Right renal cortex interstitium (tissue), 3 donors: ENCODE measurements around the gene GAA. TPM values are rescaled to one million over a fixed set of nuclear protein-coding genes. Genes with fewer than 3 reads are reported as not detected.

Experiments used
- DNase-seq, 3 donors: peaks; one replicate each; pipeline ENCODE4 v3.0.0-alpha.2; 2013; ENCODE audit warnings: low read depth in 3 of 3, low spot score in 2 of 3
- polyA plus RNA-seq, 3 donors: library from polyadenylated mRNA; unstranded; fragments of 120-200 nt; gene quantifications; one replicate each; pipeline ENCODE4 v1.2.1, GENCODE V29; 2013; ENCODE audit not compliant: insufficient read length in 3 of 3

Gene GAA
- polyA plus RNA-seq, 3 donors, result 31.4 to 44.4 (median 33.3) TPM

- no peak for DNase-seq
Measured at GRCh38 chr17:80115159-80115558, 13.8 kb downstream of the GAA start.

DNA sequence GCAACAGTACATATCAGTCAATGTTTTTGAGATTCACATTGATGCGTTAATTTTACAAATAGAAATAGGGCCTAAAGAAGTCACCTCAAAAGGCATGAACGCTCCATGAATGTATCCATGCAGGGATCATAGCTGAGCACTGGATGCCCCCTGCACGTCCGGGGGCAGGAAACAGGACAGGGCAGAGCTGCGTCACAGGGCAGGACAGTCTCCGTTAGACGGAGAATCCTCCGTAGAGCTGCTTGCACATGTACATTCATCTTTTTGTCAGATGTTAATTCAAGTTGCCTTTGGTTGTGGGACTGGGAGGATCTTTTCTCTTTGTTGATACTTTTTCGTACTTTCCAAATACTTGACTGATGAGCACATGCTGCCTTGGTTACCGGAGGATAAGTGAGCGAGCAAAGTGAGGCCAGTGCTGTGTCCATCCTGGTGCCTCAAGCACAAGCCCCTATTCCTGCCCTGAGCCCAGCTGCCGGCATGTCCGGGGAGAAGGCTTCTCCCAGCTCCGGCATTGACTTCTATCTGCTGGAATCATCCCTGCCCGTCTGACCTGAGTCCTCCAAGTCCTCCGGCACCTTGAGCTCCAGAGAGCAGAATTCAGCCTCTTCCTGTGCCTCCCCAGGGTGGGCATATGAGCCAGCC, 15.0 kb downstream of the GAA start:
- DNase-seq, result no peak

- DNase-seq, result no peak
Measured at GRCh38 chr17:80116921-80117380, 15.6 kb downstream of the GAA start.

- DNase-seq, result no peak
Measured at GRCh38 chr17:80117491-80118401, 16.4 kb downstream of the GAA start.

DNA sequence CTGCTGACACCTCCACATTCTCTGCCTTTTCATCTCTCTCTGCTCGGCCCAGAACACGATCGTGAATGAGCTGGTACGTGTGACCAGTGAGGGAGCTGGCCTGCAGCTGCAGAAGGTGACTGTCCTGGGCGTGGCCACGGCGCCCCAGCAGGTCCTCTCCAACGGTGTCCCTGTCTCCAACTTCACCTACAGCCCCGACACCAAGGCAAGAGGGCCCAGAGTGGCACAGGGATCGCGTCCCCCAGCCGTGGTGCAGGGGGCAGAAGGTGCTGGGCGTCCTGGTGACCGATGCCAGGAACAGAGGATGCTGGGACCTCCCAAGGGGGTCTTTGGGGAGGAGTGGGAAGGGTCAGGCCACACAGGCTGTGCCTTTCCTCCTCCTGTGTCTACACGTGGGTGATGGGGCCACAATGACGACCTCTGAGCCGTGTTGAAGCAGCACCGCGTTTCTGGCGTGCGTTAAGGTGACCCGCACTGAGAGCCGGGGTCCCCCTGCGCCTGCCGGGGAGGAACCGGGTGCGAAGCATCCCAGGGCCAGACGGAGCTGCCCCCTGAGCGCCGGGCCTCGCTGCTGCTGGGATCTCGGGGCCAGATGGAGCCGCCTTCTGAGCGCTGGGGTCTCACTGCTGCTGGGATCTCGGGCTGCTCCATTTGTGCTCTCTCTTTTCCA, 17.4 kb downstream of the GAA start:
- DNase-seq, result no peak

DNA sequence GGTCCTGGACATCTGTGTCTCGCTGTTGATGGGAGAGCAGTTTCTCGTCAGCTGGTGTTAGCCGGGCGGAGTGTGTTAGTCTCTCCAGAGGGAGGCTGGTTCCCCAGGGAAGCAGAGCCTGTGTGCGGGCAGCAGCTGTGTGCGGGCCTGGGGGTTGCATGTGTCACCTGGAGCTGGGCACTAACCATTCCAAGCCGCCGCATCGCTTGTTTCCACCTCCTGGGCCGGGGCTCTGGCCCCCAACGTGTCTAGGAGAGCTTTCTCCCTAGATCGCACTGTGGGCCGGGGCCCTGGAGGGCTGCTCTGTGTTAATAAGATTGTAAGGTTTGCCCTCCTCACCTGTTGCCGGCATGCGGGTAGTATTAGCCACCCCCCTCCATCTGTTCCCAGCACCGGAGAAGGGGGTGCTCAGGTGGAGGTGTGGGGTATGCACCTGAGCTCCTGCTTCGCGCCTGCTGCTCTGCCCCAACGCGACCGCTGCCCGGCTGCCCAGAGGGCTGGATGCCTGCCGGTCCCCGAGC, 17.9 kb downstream of the GAA start:
- no peak for DNase-seq

- DNase-seq, result no peak
Measured at GRCh38 chr17:80119839-80120238, 18.5 kb downstream of the GAA start.

DNA sequence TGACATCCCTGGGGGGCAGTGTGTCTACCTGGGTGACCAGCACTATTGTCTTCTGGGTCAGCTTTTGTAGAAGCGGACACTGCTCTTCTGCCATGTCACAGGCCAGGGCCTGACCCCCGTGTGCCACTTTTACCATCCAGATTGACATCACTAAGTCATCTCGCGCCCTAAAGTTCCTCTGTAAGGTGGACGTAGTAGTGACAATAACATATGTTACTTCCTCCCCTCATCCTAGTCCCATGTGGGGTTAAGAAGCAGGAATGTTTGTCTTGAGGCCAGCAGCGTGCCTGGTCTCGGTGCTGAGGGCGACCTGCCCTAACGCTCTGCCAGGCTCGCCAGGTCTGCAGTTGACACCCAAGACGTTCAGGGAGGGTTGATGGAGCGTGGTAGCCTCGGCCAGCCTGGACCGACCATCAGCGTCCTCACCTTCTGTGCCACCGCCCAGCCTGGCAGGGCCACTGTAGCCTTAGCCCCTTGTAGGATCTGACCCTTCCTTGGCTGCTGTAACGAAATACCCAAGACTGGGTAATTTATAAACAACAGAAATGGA, 20.7 kb downstream of the GAA start:
- DNase-seq, result no peak

GRCh38 chr17:80122926-80123505, 21.6 kb downstream of the GAA start:
- no peak for DNase-seq

DNA sequence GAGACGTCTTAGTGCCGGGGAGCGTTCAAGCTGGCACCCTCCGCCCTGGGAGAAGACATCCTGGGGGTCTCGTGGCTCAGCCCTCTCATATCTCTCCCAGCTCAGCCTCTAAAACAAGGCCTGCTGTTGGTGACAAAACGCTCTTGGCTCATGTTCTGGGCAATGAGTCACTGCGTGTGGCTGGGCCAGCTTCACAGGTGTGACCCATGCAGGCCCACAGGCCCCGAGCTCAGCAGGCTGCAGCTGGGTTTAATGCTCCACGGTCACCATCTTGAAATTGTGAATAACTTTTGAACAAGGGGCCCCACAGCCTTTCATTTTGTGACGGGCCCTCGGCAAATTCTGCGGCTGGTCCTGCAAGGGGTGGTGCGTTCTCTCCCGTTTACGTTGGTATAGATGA, 22.4 kb downstream of the GAA start:
- no peak for DNase-seq

DNA sequence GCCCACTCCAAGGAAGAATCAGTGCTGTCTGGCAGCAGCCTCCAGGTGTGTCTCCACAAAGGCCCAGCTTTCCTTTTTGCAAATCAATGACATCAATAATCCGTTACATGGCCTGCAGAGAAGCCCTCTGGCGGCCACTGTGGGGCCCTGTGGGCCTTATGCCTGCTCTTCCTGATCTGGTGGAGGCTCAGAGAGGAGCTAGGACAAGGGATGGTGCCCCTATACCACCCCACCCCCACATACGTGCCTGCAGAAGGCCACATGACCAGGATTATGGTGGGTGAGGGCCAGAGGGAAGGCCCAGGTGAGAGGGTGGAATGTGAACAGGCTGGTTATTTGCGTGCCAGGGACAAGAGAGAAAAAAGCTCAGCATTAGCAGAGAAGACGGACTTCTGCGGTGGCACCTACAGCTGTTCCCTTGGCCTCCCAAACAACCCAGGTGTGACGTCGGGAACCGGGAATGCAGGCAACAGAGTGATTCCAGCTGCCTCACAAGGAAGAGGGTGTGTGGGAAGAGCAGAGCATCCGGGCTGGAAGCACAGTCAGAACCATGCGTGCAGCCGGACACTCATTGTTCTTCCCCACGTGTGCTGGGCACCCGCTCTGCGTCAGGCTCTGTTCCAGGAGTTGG, 23.1 kb downstream of the GAA start:
- no peak for DNase-seq

- DNase-seq, result no peak
Measured at GRCh38 chr17:80125656-80126448, 24.5 kb downstream of the GAA start.

DNA sequence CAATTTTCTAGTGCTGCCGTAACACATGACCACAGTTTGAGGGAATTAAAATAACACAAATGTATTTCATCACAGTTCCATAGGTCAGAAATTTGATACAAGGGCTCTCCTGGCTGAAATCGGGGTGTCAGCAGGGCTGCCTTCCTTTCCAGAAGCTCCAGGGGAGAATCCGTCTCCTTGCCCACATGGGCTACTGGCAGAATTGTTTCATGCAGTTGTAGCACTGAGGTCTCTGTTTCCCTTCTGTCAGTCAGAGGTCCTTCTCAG, 25.0 kb downstream of the GAA start:
- no peak for DNase-seq

DNA sequence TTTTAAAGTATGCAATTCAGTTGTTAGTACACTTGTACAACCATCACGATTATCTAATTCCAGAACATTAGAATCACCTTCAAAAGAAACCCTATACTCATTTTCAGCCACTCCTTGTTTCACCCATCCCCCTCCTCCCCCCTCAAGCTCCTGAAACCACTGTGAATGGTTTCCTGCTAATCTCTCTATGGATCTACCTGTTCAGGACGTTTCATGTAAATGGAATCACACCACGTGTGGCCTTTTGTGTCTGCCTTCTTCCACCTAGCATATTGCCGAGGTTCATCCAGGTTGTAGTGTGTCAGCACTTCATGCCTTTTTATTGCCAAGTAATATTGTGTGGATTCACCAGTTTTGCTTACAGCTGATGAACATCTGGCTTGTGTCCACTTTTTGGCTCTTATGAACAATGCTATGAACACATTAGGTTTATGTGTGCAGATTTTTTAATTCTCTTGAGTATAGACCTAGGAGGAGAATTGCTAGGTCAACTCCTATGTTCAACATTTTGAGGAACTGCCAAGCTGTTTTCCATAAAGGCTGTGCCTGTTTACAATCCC, 27.7 kb downstream of the GAA start:
- no peak for DNase-seq

DNA sequence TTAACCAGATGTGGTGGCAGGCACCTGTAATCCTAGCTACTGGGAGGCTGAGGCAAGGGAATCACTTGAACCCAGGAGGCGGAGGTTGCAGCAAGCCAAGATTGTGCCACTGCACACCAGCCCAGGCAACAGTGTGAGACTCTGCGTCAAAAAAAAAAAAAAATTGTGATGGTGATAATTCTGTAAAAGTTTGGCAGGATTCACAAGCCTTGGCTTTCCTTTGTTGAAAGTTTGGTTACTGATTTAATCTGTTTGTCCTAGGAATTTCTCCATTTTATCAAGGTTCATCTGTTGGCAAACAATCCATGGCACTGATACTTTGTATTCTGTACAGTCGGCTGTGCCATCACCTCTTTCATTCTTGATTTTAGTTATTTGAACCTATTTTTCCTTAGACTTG, 29.6 kb downstream of the GAA start:
- no peak for DNase-seq

DNA sequence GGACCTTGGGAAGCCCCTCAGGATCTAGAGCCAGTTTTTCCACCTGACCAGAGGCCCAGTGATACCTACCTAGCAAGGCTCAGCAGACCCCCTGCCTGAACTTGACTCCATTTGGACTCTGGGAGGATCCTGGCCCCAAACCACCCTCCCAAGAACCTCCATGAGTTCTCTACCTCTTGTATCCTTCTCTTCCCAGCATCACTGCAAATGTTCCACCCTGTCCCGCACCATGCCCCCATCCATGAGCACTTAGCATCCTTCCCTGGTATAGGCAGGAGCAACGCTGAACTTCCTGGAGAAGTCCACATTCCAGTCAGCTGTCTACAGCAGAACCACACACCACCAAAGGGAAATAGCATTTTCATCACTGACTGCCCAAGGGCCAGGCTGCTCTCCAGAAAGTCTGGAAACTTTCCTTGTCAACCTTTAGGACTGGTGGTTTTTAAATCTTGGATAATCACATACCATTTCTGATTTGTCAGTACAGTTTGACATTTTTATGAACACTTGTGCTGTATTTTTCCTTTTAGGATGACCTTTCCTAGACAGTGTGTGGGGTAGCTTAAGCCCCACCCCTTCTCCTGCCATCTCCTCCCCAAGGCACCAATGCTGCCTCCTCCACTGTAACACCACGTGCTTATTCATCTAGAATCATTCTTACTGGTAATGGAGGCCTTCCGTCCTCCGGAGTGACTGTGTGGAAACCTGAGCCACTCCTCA, 31.7 kb downstream of the GAA start:
- no peak for DNase-seq

DNA sequence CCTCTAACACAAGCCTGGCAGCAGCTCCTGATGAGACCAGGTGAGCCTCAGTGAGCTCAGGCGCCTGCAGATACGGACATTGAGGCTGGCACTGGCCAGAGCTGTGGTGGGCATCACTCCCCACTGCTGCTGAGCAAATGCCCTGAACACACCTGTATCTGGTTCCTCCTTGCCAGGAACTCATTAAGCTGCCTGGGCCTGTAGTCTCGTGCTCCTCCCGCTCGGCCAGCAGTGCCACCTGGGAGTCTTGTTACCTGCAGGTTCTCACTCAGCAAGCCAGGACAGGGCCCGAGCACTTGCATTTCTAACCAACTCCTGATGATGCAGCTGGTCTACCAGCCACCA, 32.2 kb downstream of the GAA start:
- DNase-seq, result no peak

DNA sequence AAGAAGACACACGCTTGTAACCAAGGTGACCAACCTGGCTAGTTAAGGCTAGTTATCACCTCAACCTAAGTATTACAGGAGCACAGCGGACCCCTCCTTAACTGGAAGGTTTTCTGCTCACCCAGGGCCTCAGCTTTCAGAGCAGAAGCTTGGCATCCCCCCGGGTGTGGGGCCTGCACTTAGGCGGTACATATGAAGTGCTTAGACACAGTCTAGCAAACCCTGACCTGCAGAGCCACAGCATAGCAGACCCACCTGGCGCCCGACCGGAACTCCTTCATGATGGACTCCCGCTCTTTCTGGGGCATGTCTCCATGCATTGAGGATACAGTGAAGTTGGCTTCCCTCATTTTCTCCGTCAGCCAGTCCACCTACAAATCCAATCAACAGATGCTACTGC, 35.8 kb downstream of the GAA start:
- no peak for DNase-seq
